ENCODE measurements around the gene ICA1L.

Gene ICA1L

DNA sequence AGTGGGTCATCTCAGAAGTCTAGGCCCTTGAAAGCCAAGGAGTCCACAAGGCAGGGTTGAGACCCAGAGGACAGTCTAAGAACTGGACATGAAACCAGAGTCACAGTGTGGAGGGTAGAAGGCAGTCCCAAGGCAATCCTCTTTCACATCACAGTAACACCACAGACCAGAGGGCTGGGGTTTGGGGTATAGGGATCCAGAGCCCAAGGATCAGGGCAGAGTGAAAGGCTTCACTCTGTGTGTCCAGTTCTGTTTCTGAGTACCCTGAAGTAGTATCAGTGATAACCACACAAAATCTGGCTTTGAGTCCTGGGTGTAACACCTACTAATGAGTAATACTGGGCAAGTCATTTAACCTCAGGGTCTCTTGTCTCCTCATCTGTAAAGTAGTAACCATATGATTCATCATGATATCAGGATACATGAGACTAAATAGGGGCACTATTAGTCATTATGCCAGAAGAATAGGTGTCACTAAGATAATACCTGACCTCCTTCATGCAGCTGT lies 91.0 kb downstream of the ICA1L start:
- DNase-seq = no peak

- no peak for DNase-seq
Observed at GRCh38 chr2:202778217-202778616, 93.3 kb downstream of the ICA1L start.

DNA sequence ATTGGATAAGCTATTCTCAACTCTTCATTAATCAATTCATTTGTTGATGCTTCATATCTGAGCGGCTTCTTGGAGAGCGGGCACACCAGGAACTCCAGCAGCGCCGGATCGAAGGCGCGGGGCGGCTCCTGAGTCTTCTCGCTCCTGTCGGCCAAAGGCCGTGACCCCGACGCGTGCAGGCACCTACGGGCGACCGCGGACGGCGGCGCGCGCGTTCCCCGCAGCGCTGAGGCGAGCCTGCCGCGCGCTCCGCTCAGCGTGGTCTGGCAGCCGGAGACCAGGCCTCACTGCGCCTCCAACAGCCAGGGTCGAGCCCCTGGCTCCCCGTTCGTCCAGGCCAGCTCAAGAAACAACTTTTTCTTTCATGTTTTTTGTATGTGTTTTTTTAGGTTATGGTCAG lies 97.5 kb downstream of the ICA1L start:
- no peak for DNase-seq

DNA sequence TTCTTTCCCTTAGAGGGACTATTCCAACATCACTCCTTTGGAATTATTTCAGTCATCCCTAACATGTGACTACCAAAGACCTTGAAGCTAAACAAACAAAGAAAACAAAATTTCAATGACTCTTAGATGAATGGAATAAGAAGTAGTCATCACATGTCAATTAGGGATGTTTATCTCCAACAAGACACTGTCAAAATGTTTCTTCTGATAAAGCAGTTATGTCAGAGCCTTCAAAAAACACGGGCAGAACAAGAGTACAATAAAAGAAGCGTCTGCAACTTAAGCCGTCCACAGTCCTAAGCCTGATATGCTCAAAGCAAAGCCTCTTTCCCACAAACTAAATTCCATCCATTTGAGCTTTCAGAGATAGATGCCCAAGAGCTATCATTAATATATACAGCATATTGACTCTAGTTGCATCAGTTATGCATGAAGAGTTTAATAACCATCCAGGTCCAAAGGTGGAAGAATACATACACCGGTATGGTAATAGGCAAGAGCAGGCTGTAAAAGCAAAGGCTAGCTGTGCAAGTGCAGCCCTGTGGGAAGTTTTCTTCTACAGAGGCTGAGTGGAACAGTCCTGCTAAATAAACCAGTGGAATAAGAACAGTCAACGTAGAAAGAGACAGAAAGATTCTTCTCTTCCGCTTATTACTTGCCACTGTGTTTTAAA lies 98.1 kb downstream of the ICA1L start:
- DNase-seq = no peak

DNA sequence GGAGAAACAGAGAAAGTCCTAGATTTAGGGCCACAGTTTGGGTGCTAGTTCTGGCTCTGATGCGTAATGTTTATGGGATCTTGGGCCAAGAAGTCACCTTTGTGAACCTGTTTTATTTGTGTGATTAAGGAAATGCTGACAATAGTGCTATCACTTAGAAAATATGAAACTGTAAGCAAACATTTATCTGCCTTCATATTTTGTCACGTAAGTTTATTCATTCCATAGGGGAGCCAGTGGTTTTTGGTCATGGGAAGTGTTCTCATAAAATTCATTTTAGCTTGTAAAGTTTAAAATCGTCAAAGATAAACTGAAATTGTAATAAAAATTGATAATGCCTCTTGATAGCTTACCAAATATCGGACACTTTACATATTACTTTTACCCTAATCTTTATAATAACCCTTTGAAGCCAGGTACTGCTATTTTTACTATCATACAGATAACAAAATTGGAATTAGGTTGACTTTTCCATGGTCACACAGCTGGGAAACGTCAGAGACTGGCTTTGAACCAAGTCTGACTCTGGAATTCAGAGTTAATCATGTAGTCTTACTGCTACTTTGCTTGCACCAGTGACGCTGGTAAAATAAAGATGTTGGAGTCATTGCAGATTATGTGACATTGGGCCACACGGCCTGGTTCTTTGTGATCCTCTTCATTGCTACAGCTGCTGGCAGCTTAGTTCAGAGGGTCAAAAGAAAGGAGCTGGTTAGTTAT lies 99.7 kb downstream of the ICA1L start:
- DNase-seq = no peak

- DNase-seq = no peak
Observed at GRCh38 chr2:202771336-202771735, 100.2 kb downstream of the ICA1L start.

DNA sequence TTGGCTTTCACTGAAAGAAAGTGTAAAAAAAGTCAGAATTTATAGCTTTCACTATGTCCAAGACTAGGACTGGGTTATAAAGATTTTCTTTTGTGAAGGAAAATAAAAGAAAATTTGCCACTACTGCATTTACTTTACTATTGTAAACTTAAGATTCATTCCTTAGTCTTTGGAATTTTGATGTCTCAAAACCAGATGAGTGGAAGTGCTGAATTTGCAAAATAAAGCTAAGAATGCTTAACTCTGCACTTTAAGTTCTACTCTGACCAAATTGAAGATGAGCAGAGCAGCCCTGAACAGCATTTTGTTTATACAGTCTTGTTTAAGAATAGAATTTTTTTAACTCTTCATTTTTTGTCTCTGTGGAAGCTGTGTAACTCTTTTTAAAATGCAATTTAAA lies 102.4 kb downstream of the ICA1L start:
- DNase-seq = no peak

DNA sequence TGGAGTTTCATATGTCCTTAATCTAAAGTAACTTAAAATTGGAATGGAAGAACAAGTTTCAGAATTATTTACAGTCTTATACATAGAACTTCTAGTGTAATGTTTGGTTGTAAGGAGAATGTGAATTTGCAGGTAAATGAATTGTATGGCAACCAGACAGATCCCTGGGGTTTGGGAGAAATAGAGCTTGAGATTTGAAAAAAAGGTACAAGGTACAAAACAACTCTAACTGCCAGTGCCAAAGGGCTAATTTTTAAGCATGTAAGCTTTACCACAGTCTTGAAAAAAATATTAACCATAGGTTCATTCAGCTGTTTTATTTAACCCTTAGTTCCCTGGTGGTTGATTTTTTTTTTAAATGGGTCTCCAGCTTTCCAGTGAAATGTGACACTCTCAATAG lies 103.3 kb downstream of the ICA1L start:
- DNase-seq = no peak

- no peak for DNase-seq
Observed at GRCh38 chr2:202765436-202765835, 106.1 kb downstream of the ICA1L start.

DNA sequence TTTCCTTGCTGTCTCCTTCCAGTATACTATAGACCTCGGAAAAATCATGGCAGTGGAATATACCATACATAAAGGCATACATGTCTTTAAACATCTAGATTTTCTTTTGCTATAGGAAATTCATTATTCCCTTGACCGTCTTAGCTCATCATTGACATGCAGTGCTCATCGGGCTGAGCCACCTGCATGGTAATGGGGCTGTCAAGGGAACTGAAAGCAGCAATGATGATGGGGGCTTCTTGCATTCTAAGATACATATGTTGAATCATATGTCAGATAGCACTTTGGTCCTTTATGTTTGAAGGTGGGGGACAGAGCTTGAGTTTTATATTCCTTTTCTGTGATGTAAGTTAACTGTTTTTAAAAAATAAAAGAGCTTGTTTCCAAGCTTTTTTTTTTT lies 106.6 kb downstream of the ICA1L start:
- no peak for DNase-seq

- no peak for DNase-seq
Observed at GRCh38 chr2:202763916-202764315, 107.7 kb downstream of the ICA1L start.

DNA sequence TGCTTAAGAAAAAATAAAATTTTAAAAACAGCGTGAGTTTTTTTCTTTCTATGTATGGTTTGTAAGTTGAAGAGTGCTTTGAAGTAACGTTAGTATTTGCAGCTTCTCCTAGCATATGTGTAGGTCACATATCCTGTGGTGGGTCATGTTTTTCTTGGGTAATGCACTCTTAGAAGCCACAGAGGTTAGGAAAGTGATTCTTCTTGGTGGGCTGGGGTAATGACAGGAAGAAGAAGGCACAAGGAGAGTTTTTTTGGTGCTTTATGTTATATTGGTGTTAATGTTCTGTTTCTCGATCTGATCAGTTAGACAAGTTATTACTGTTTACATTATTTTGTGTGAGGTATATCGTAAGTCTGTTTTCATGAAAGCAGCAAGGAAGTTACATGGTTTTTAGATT lies 109.0 kb downstream of the ICA1L start:
- no peak for DNase-seq

- DNase-seq = no peak
Observed at GRCh38 chr2:202760848-202761247, 110.7 kb downstream of the ICA1L start.

GRCh38 chr2:202758604-202759003 lies 113.0 kb downstream of the ICA1L start:
- DNase-seq = no peak

- no peak for DNase-seq
Observed at GRCh38 chr2:202758128-202758527, 113.4 kb downstream of the ICA1L start.

DNA sequence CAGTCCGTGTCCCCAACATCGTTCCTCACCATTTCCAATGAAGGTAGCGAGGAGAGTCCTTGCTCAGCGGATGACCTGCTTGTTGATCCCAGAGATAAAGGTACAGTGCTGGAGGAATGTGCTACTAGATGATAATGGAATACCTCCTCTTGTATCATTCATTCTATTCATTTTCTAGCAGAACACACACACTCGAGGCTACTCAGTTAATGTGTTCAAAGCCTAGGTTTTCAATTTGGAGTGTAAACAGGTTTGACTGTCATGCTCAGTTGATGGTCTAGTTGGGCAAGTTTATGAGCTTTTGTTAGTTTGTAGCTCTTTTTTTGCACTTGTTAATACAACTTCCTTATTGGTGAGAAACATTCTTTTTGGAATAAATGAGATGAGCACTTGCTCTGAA lies 114.2 kb downstream of the ICA1L start:
- DNase-seq = no peak

GRCh38 chr2:202756598-202756997 lies 115.0 kb downstream of the ICA1L start:
- no peak for DNase-seq

GRCh38 chr2:202754936-202755335 lies 116.6 kb downstream of the ICA1L start:
- no peak for DNase-seq

DNA sequence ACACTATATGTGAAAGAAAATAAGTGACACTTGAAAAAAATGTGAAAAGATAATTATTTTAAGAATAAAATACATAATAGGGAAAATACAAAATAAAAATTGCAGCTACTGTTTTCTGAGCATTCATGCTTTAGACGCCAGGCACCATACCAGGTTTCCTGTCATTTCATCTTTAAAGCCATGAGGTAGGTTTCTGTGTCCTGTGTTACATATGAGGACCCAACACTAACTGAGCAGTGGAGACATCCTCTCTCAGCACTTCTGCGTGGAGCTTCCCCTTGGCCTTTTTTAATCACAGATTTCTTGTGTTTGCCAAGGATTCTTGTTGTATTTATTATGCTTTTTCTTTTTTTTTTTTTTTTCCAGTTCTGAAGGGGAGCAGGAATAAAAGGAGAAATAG lies 119.5 kb downstream of the ICA1L start:
- no peak for DNase-seq

DNA sequence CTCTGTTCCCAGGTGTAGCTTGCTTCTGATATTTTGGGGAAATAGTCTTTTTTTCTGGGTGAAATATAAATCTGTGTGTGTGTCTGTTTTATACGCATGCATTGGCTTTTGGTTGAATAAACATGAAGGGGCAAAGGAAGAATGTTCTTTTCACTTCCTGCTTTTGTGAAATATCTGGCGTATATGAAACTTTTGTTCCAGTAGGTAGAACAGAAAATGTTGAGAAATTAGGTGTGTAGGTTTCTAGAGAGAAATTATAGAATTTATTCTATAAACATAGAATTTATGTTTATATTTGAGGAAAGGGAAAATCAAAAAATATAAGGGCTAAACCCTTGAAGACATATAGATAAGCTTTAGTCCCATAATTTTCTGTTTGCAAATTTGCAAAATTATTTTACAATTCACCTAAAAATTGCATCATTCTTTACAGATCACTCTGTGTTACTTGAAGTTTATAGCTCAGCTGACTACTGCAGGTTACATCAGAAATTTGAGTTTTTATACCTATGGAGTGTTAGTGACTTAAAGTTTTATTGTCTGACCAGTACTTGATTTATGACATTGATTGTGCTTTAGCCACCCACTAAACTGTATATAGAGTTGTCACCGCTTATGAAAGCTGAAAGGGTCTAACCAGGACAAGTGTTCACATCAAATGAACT lies 120.7 kb downstream of the ICA1L start:
- DNase-seq = no peak

DNA sequence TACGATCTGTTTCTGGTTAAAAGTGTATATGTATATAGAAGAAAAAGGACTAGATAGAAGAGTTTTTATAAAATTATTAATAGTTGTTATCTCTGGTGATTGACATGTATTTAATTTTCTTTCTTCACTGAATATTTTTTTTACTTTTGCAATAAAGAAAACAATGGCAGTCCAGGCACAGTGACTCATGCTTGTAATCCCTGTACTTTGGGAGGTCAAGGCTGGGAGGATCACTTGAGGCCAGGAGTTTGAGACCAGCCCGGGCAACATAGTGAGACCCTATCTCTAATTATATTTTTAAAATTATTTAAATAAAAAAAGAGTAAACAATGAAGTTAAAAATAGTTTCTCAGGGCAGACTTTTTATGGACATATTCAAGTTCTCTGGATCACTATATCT lies 122.1 kb downstream of the ICA1L start:
- DNase-seq = no peak

- DNase-seq = no peak
Observed at GRCh38 chr2:202743613-202744012, 128.0 kb downstream of the ICA1L start.

DNA sequence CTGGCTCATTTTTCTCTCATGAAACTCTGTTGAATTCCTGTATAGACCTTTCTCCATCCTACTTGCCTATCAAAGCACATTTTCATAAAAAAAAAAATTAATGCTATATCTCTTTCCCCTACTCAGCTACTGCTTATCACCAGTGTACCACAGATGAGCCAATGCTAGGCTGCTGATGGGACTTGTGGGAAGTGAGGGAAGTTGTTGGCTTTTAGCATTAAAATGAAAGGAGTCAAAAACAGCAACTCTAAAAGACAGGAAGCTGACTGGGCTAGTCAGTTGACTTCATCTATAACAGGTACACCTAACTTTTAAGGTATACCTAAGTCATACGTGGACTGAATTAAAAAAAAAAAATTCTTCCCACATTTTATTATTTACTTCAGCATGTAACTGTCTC lies 134.7 kb downstream of the ICA1L start:
- DNase-seq = no peak

DNA sequence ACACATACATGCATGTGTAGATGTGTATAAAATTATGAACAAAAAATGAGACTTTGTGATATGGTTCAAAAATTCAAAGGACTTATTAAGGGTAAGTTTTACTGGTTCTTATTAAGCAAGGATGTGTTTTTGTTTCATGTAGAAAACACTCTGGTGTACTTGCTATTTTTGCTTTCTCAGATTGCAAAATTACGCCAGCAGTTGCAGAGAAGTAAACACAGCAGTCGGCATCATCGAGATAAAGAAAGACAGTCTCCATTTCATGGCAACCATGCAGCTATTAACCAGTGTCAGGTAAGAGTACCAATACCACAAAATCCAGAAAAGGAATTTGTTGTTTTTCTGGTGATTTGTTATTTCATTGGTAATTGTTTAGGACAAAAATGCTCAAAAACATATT lies 145.5 kb downstream of the ICA1L start:
- DNase-seq = no peak

Measured in NCI-H1092 (cell line).